H1 (cell line): ENCODE data around the gene KCNMA1. TPM values are rescaled to one million over a fixed set of nuclear protein-coding genes. Genes with fewer than 3 reads are reported as not detected.

Experiments
- CHD1 ChIP-seq: IDR thresholded peaks from 2 replicates; pipeline ENCODE4 v1.6.1; 2012; ENCODE audit warnings: low read depth, low read length, improper control_type of control experiment
- POLR2A ChIP-seq, 2 experiments: IDR thresholded peaks; 1 replicate in 1 of 2; 2 replicates in 1 of 2; pipeline ENCODE4 v1.6.1; 2011; ENCODE audit warnings: low read depth in 2 of 2, low read length in 2 of 2, mild to moderate bottlenecking in 2 of 2; ENCODE audit errors: control extremely low read depth in 1 of 2
- POLR2AphosphoS5 ChIP-seq: IDR thresholded peaks from 2 replicates; pipeline ENCODE4 v1.6.1; 2011; ENCODE audit warnings: low read depth, low read length
- polyA plus RNA-seq, 7 experiments: library from polyadenylated mRNA; depleted of rRNA in 3 of 7; stranded (reverse) in 5 of 7; unstranded in 2 of 7; fragments of >200 nt in 5 of 7; fragments of 200-250 nt in 2 of 7; gene quantifications; 1 replicate in 5 of 7; 2 replicates in 1 of 7; 4 replicates in 1 of 7; pipeline versions ENCODE4 v1.2.1 to v1.2.3, GENCODE V29; 2011 to 2013; ENCODE audit warnings: missing spikeins in 2 of 7, mixed read lengths in 2 of 7
- total RNA-seq: library from RNA; stranded (reverse); fragmentation: NEBNext Ultra II Directional; extraction: Animal tissue kit (Norgen Biotek cat#: 25700); gene quantifications from 2 replicates; pipeline ENCODE4 v1.2.1, GENCODE V29; 2021
- TF ChIP-seq, protein P1 (sequence below): IDR thresholded peaks from 2 replicates; pipeline ENCODE4 v1.6.1; 2012; ENCODE audit warnings: low read length, inconsistent platforms

Gene KCNMA1
- total and polyA plus RNA-seq, 2 of the 8 experiments (the other 6 are each of a cell fraction or from before 2014, with no cell fraction given) = 10.2 to 11.1 TPM

DNA sequence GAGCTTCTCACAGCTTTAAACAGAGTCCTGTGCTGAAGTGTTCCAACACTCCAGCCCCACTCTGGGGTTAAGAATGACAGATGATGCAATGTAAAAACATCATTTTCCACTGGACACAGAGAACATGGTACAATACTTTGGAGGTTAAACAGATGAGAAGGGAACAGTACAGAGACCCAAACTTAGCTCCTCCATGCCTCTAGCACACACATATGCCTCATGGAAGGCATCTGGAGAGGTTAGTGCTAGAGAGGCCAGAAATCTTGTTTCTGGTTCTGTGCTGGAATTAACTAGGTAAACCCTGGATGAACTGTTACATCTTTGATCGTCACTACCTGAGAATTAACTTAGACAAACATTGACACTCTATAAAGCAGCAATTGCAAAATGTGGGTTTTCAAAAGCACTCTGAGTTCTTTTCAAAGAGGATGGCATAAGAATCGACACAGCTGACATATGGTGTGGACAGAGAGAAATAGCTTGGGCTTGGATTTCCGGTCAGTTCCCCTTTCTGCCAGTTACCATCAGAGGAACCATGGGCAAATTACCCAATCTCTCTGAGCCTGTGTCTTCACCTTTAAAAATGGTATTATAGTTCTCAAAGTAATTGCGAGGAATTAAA is 81.9 kb downstream of the KCNMA1 start (continued):
- TF ChIP-seq POLR2A (IDR thresholded peaks at IDR 0.05; ENCODE audit: control extremely low read depth in 1 of 2, low read depth in 2 of 2, low read length in 2 of 2) (no peak), POLR2AphosphoS5 (no peak), CHD1 (no peak)
- TF ChIP-seq, protein P1, sequence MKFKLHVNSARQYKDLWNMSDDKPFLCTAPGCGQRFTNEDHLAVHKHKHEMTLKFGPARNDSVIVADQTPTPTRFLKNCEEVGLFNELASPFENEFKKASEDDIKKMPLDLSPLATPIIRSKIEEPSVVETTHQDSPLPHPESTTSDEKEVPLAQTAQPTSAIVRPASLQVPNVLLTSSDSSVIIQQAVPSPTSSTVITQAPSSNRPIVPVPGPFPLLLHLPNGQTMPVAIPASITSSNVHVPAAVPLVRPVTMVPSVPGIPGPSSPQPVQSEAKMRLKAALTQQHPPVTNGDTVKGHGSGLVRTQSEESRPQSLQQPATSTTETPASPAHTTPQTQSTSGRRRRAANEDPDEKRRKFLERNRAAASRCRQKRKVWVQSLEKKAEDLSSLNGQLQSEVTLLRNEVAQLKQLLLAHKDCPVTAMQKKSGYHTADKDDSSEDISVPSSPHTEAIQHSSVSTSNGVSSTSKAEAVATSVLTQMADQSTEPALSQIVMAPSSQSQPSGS = no peak
- TF ChIP-seq, all 59 proteins: peak for 0
